ENCODE results near the gene TNFSF10.

DNA sequence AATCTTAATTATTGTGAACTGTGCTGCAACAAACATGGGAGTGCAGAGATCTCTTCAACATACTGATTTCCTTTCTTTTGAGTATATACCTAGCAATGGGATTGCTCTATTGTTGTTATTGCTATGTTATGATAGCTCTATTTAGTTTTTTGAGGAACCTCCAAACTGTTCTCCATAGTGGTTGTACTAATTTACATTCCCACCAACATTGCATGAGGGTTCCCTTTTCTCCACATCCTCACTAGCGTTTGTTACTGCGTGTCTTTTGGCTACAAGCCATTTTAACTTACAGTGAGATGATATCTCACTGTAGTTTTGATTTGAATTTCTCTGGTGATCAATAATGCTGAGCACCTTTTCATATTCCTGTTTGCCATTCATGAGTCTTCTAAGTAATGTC is 45.5 kb upstream of the TNFSF10 start:
- TF ChIP-seq, protein P1, sequence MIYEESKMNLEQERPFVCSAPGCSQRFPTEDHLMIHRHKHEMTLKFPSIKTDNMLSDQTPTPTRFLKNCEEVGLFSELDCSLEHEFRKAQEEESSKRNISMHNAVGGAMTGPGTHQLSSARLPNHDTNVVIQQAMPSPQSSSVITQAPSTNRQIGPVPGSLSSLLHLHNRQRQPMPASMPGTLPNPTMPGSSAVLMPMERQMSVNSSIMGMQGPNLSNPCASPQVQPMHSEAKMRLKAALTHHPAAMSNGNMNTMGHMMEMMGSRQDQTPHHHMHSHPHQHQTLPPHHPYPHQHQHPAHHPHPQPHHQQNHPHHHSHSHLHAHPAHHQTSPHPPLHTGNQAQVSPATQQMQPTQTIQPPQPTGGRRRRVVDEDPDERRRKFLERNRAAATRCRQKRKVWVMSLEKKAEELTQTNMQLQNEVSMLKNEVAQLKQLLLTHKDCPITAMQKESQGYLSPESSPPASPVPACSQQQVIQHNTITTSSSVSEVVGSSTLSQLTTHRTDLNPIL (CRISPR knock-in tag; IDR thresholded peaks at IDR 0.05; ENCODE audit: low read depth): no peak
- TF ChIP-seq, protein P2, sequence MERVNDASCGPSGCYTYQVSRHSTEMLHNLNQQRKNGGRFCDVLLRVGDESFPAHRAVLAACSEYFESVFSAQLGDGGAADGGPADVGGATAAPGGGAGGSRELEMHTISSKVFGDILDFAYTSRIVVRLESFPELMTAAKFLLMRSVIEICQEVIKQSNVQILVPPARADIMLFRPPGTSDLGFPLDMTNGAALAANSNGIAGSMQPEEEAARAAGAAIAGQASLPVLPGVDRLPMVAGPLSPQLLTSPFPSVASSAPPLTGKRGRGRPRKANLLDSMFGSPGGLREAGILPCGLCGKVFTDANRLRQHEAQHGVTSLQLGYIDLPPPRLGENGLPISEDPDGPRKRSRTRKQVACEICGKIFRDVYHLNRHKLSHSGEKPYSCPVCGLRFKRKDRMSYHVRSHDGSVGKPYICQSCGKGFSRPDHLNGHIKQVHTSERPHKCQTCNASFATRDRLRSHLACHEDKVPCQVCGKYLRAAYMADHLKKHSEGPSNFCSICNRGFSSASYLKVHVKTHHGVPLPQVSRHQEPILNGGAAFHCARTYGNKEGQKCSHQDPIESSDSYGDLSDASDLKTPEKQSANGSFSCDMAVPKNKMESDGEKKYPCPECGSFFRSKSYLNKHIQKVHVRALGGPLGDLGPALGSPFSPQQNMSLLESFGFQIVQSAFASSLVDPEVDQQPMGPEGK (CRISPR knock-in tag; IDR thresholded peaks at IDR 0.05; ENCODE audit: borderline replicate concordance): no peak
- no peak for TF ChIP-seq BACH2 (CRISPR knock-in tag; IDR thresholded peaks at IDR 0.05; ENCODE audit: borderline replicate concordance)
